HCT116 (cell line): ENCODE results near the gene SEMA5B. TPM values are rescaled to one million over a fixed set of nuclear protein-coding genes. Genes with fewer than 3 reads are reported as not detected.

ENCODE experiments used
- ATAC-seq: fragments of 200-7000 bp; cut with Tn5 transposase; 2 replicates; pipeline ENCODE4 v1.9.1; 2020; ENCODE audit warnings: mild to moderate bottlenecking, moderate library complexity
- BruUV-seq: library from RNA; stranded (reverse); fragments of 400-500 nt; replicated peaks from 2 replicates; lab custom pipeline; 2021; lab: Mats Ljungman, UMichigan
- CTCF ChIA-PET: fragments of 300-600 bp; sonication (Branson Sonifier 250); formaldehyde crosslinking; loops from one replicate; lab custom pipeline; 2021; ENCODE audit warnings: antibody characterized with exemption; lab: Charles Lee
- POLR2A ChIA-PET: fragments of 300-600, 350-600 bp; sonication (Branson Sonifier 250); formaldehyde crosslinking; loops from one replicate; lab custom pipeline; 2021; ENCODE audit warnings: antibody characterized with exemption; lab: Charles Lee
- RAD21 ChIA-PET, 2 experiments: fragments of 300-600 bp; sonication (Branson Sonifier 250); formaldehyde crosslinking; loops; one replicate each; lab custom pipeline; 2023; ENCODE audit warnings: low total read pairs in 2 of 2; ENCODE audit not compliant: uncharacterized antibody in 2 of 2, unreplicated experiment in 2 of 2, low non-redundant PET in 1 of 2; lab: Charles Lee
- DNase-seq: peaks from one replicate; pipeline ENCODE4 v3.0.0-alpha.2; 2010; ENCODE audit warnings: low read depth, low spot score
- H2AFZ ChIP-seq: fragments of 200-600 bp; shearing (Covaris generic), sonication (generic); 2 replicates; pipeline ENCODE4 v1.6.1; 2017; ENCODE audit warnings: low read depth, mixed run types, mixed read lengths, antibody characterized with exemption, low read length; ENCODE audit not compliant: poor library complexity, severe bottlenecking
- H3K27ac ChIP-seq: 2 replicates; pipeline ENCODE4 v1.5.1; 2012; ENCODE audit warnings: low read depth, low read length
- H3K27me3 ChIP-seq: fragments of 200-600 bp; sonication (generic); 2 replicates; pipeline ENCODE4 v1.6.1; 2016; ENCODE audit warnings: mixed run types, low read length, mixed read lengths; ENCODE audit not compliant: insufficient read depth
- H3K36me3 ChIP-seq, 2 experiments: fragments of 200-500 bp in 1 of 2; fragments of 200-600 bp in 1 of 2; sonication (Bioruptor generic) in 1 of 2; sonication (generic) in 1 of 2; 2 replicates each; pipeline versions ENCODE4 v1.5.1 to v1.6.1; 2014 to 2016; ENCODE audit warnings: low read length in 2 of 2, inconsistent platforms in 1 of 2, mixed read lengths in 1 of 2, mixed run types in 1 of 2; ENCODE audit not compliant: insufficient read depth in 2 of 2, control insufficient read depth in 1 of 2
- H3K4me1 ChIP-seq, 2 experiments: fragments of 200-600 bp in 1 of 2; sonication (generic) in 1 of 2; 2 replicates each; pipeline versions ENCODE4 v1.5.1 to v1.6.1; 2012 to 2017; ENCODE audit warnings: low read length in 2 of 2, inconsistent platforms in 1 of 2, mild to moderate bottlenecking in 1 of 2, mixed read lengths in 1 of 2, mixed run types in 1 of 2, moderate library complexity in 1 of 2; ENCODE audit not compliant: insufficient read depth in 2 of 2, control insufficient read depth in 1 of 2
- H3K4me2 ChIP-seq: fragments of 200-600 bp; sonication (generic); 2 replicates; pipeline ENCODE4 v1.6.1; 2017; ENCODE audit warnings: mixed run types, low read length, mixed read lengths
- H3K4me3 ChIP-seq, 2 experiments: fragments of 200-600 bp in 1 of 2; sonication (generic) in 1 of 2; replicated peaks in 1 of 2; 2 replicates each; pipeline ENCODE4 v1.5.1; 2011 to 2016; ENCODE audit warnings: low read length in 2 of 2, control low read depth in 1 of 2, low read depth in 1 of 2, mild to moderate bottlenecking in 1 of 2, mixed read lengths in 1 of 2, mixed run types in 1 of 2
- H3K79me2 ChIP-seq: fragments of 200-600 bp; sonication (generic); 2 replicates; pipeline ENCODE4 v1.6.1; 2017; ENCODE audit warnings: mild to moderate bottlenecking, mixed run types, low read length, moderate library complexity, mixed read lengths; ENCODE audit not compliant: insufficient read depth
- H3K9ac ChIP-seq: fragments of 200-600 bp; sonication (generic); 2 replicates; pipeline ENCODE4 v1.6.1; 2016; ENCODE audit warnings: low read length, mixed read lengths
- H3K9me2 ChIP-seq: fragments of 200-600 bp; sonication (generic), shearing (Covaris generic); 2 replicates; pipeline ENCODE4 v1.6.1; 2017; ENCODE audit warnings: mixed run types, mild to moderate bottlenecking, moderate library complexity; ENCODE audit not compliant: insufficient read depth
- H3K9me3 ChIP-seq, 2 experiments: fragments of 200-500 bp in 1 of 2; fragments of 200-600 bp in 1 of 2; sonication (Bioruptor generic) in 1 of 2; sonication (generic) in 1 of 2; 2 replicates each; pipeline ENCODE4 v1.6.1; 2014 to 2017; ENCODE audit warnings: low read length in 2 of 2, mixed read lengths in 2 of 2, inconsistent platforms in 1 of 2, low read depth in 1 of 2, mild to moderate bottlenecking in 1 of 2, mixed run types in 1 of 2, moderate library complexity in 1 of 2; ENCODE audit not compliant: control insufficient read depth in 1 of 2, insufficient read depth in 1 of 2
- H4K20me1 ChIP-seq: fragments of 200-600 bp; sonication (generic), shearing (Covaris generic); 2 replicates; pipeline ENCODE4 v1.6.1; 2017; ENCODE audit warnings: mixed run types, mild to moderate bottlenecking, moderate library complexity; ENCODE audit not compliant: insufficient read depth
- ATF3 ChIP-seq: IDR thresholded peaks from 2 replicates; pipeline ENCODE4 v1.6.1; 2012
- CBX3 ChIP-seq: IDR thresholded peaks from 2 replicates; pipeline ENCODE4 v1.6.1; 2012; ENCODE audit warnings: low read depth
- CEBPB ChIP-seq: IDR thresholded peaks from 2 replicates; pipeline ENCODE4 v1.6.1; 2012; ENCODE audit warnings: low read depth
- CTCF ChIP-seq, 3 experiments: fragments of 200-600 bp in 1 of 3; sonication (generic) in 1 of 3; IDR thresholded peaks in 2 of 3; conservative IDR thresholded peaks in 1 of 3; 2 replicates each; pipeline ENCODE4 v1.5.1; 2012 to 2017; ENCODE audit warnings: low read depth in 2 of 3, low read length in 2 of 3, antibody characterized with exemption in 1 of 3, borderline replicate concordance in 1 of 3, control low read depth in 1 of 3, mild to moderate bottlenecking in 1 of 3, mixed read lengths in 1 of 3, mixed run types in 1 of 3, moderate library complexity in 1 of 3; ENCODE audit not compliant: insufficient read depth in 1 of 3
- EGR1 ChIP-seq: IDR thresholded peaks from 2 replicates; pipeline ENCODE4 v1.6.1; 2012; ENCODE audit warnings: low read depth
- ELF1 ChIP-seq: IDR thresholded peaks from 2 replicates; pipeline ENCODE4 v1.6.1; 2012; ENCODE audit warnings: low read depth, borderline replicate concordance
- EZH2 ChIP-seq: fragments of 200-600 bp; sonication (generic); IDR thresholded peaks from 2 replicates; pipeline ENCODE4 v1.6.1; 2017; ENCODE audit warnings: antibody characterized with exemption, mixed run types
- EZH2phosphoT487 ChIP-seq: fragments of 200-600 bp; IDR thresholded peaks from 2 replicates; pipeline ENCODE4 v1.6.1; 2018; ENCODE audit warnings: antibody characterized with exemption, borderline replicate concordance
- FOSL1 ChIP-seq: IDR thresholded peaks from 2 replicates; pipeline ENCODE4 v1.6.1; 2012; ENCODE audit warnings: low read depth
- JUND ChIP-seq: IDR thresholded peaks from 2 replicates; pipeline ENCODE4 v1.6.1; 2012
- MAX ChIP-seq: IDR thresholded peaks from 2 replicates; pipeline ENCODE4 v1.6.1; 2012
- POLR2AphosphoS5 ChIP-seq: IDR thresholded peaks from 2 replicates; pipeline ENCODE4 v1.6.1; 2011; ENCODE audit warnings: mild to moderate bottlenecking, low read depth, low read length, moderate library complexity
- RAD21 ChIP-seq: IDR thresholded peaks from 2 replicates; pipeline ENCODE4 v1.6.1; 2012; ENCODE audit warnings: low read depth, mild to moderate bottlenecking
- REST ChIP-seq: IDR thresholded peaks from 2 replicates; pipeline ENCODE4 v1.6.1; 2012; ENCODE audit warnings: low read depth
- SIN3A ChIP-seq: IDR thresholded peaks from 2 replicates; pipeline ENCODE4 v1.6.1; 2012; ENCODE audit warnings: low read depth
- SRF ChIP-seq: IDR thresholded peaks from 2 replicates; pipeline ENCODE4 v1.6.1; 2012; ENCODE audit warnings: low read depth
- TCF7L2 ChIP-seq: IDR thresholded peaks from 2 replicates; pipeline ENCODE4 v1.7.0; 2011; ENCODE audit warnings: borderline replicate concordance, inconsistent platforms; ENCODE audit not compliant: insufficient read depth, insufficient read length; ENCODE audit errors: extremely low read depth
- ZBTB33 ChIP-seq: IDR thresholded peaks from 2 replicates; pipeline ENCODE4 v1.6.1; 2011; ENCODE audit warnings: mild to moderate bottlenecking, low read length, moderate library complexity; ENCODE audit not compliant: insufficient replicate concordance; ENCODE audit errors: extremely low read depth
- intact Hi-C: fragments of 100-400 bp; cut with micrococcal nuclease; formaldehyde crosslinking; loops from 2 replicates; pipeline ENCODE4 v1.10.0; 2022
- total RNA-seq: library from RNA; stranded (reverse); gene quantifications from one replicate; pipeline ENCODE4 v1.2.1, GENCODE V29; 2021; ENCODE audit not compliant: unreplicated experiment

The SEMA5B gene
- total RNA-seq, 1 experiment from 2014 or later = 0.15 TPM

GRCh38 chr3:122961146-122961545 is 66.4 kb downstream of the SEMA5B start:
- H3K4me3 ChIP-seq = no peak overlapping the region
- TF ChIP-seq EZH2 = no peak
- no peak for TF ChIP-seq REST
- no peak for TF ChIP-seq CEBPB
- no peak for TF ChIP-seq EGR1
- TF ChIP-seq TCF7L2 = no peak
- no peak for TF ChIP-seq JUND
- no peak for TF ChIP-seq CBX3
- no peak for TF ChIP-seq MAX
- no peak for TF ChIP-seq ATF3
- TF ChIP-seq ZBTB33 = no peak
- TF ChIP-seq ELF1 = no peak
- no peak for TF ChIP-seq SIN3A
- TF ChIP-seq POLR2AphosphoS5 = no peak
- TF ChIP-seq CTCF (IDR thresholded peaks at IDR 0.05 in 2 of 3, conservative IDR thresholded peaks at IDR 0.05 in 1 of 3; ENCODE audit: borderline replicate concordance in 1 of 3, insufficient read depth in 1 of 3, low read depth in 2 of 3, low read length in 2 of 3) = no peak
- no peak for TF ChIP-seq FOSL1
- TF ChIP-seq EZH2phosphoT487 = no peak
- no peak for TF ChIP-seq SRF
- TF ChIP-seq RAD21 = no peak
- no TSS peak for BruUV-seq
- H3K36me3 ChIP-seq = no peaks in the 10 kb centered on the region
- no peak overlapping the region for H3K9ac ChIP-seq
- H3K4me2 ChIP-seq = no peak overlapping the region
- no peak overlapping the region for H3K27ac ChIP-seq
- no peak for ATAC-seq
- intact Hi-C loops = no loop called here
- H3K9me3 ChIP-seq = no peaks in the 10 kb centered on the region
- no peaks in the 10 kb centered on the region for H3K79me2 ChIP-seq
- H3K9me2 ChIP-seq = no peaks in the 10 kb centered on the region
- H3K27me3 ChIP-seq = peaks cover 11% of the 10 kb centered on the region; the same call in 1 of the 2 replicates
- ChIA-PET POLR2A (no interaction called here), CTCF (no interaction called here), RAD21 (no interaction called here)
- no peak for DNase-seq
- no peaks in the 10 kb centered on the region for H4K20me1 ChIP-seq
- no peaks in the 10 kb centered on the region for H3K4me1 ChIP-seq
- no peak overlapping the region for H2AFZ ChIP-seq
